GM12878 (cell line): ENCODE data around the gene MRPL55. TPM values are rescaled to one million over a fixed set of nuclear protein-coding genes. Genes with fewer than 3 reads are reported as not detected.

Experiments
- ATAC-seq: fragments of 200-7000 bp; cut with Tn5 transposase; 3 replicates; pipeline ENCODE4 v1.9.1; 2020; ENCODE audit warnings: mild to moderate bottlenecking, moderate library complexity
- BruUV-seq: library from RNA; stranded (reverse); fragments of 400-500 nt; replicated peaks from 2 replicates; lab custom pipeline; 2021; lab: Mats Ljungman, UMichigan
- CTCF ChIA-PET: fragments of 300-600 bp; sonication (Branson Sonifier 250); formaldehyde crosslinking; extraction: SDS; loops from one replicate; lab custom pipeline; 2021; ENCODE audit warnings: inconsistent platforms; lab: Yijun Ruan, JAX
- POLR2A ChIA-PET: fragments of 350-600 bp; formaldehyde crosslinking; extraction: SDS; loops from one replicate; lab custom pipeline; 2021; ENCODE audit warnings: inconsistent platforms; lab: Charles Lee
- RAD21 ChIA-PET: fragments of 300-600 bp; sonication (Branson Sonifier 250); formaldehyde crosslinking; loops from one replicate; lab custom pipeline; 2023; ENCODE audit warnings: antibody characterized with exemption; ENCODE audit not compliant: unreplicated experiment; lab: Charles Lee
- SMC1A ChIA-PET: fragments of 300-600 bp; sonication (Branson Sonifier 250); formaldehyde crosslinking; loops from one replicate; lab custom pipeline; 2023; ENCODE audit not compliant: unreplicated experiment, uncharacterized antibody; lab: Charles Lee
- DNase-seq: peaks from one replicate; pipeline ENCODE4 v3.0.0-alpha.2; 2011; ENCODE audit warnings: low read depth, low spot score
- FAIRE-seq: peaks from 3 replicates; lab custom pipeline; 2011; peaks lifted over from hg19 to GRCh38; lab: Jason Lieb, UNC
- H2AFZ ChIP-seq: 2 replicates; pipeline ENCODE4 v1.6.0; 2011; ENCODE audit warnings: low read depth, low read length, control low read depth; ENCODE audit not compliant: control insufficient read depth
- H3K27ac ChIP-seq: 2 replicates; pipeline ENCODE4 v1.5.1; 2011; ENCODE audit warnings: control low read depth; ENCODE audit not compliant: control insufficient read depth, insufficient read depth
- H3K27me3 ChIP-seq, 2 experiments: replicated peaks in 1 of 2; 2 replicates each; pipeline versions ENCODE4 v1.6.0 to v1.6.1; 2011; ENCODE audit warnings: low read length in 1 of 2; ENCODE audit not compliant: control insufficient read depth in 2 of 2, insufficient read depth in 2 of 2
- H3K36me3 ChIP-seq, 2 experiments: 2 replicates each; pipeline ENCODE4 v1.5.1; 2011; ENCODE audit warnings: low read length in 1 of 2; ENCODE audit not compliant: control insufficient read depth in 2 of 2, insufficient read depth in 2 of 2
- H3K4me1 ChIP-seq: 2 replicates; pipeline ENCODE4 v1.6.1; 2011; ENCODE audit warnings: mild to moderate bottlenecking, low read length, moderate library complexity, mixed read lengths; ENCODE audit not compliant: control insufficient read depth, insufficient read depth
- H3K4me2 ChIP-seq: 2 replicates; pipeline ENCODE4 v1.6.0; 2011; ENCODE audit warnings: control low read depth; ENCODE audit not compliant: control insufficient read depth, insufficient read depth
- H3K4me3 ChIP-seq: fragments of 200-600 bp; sonication (generic); 2 replicates; pipeline ENCODE4 v1.5.1; 2016
- H3K79me2 ChIP-seq: 2 replicates; pipeline ENCODE4 v1.6.0; 2011; ENCODE audit warnings: low read length; ENCODE audit not compliant: control insufficient read depth, insufficient read depth
- H3K9ac ChIP-seq: 2 replicates; pipeline ENCODE4 v1.8.0; 2011; ENCODE audit warnings: low read length, control low read depth, mixed read lengths; ENCODE audit not compliant: control insufficient read depth, insufficient read depth
- H3K9me3 ChIP-seq: replicated peaks from 3 replicates; pipeline ENCODE4 v1.5.1; 2011; ENCODE audit warnings: mild to moderate bottlenecking, low read length; ENCODE audit not compliant: control insufficient read depth, insufficient read depth
- H4K20me1 ChIP-seq: 2 replicates; pipeline ENCODE4 v1.6.0; 2011; ENCODE audit not compliant: control insufficient read depth, insufficient read depth
- ESRRA ChIP-seq: IDR thresholded peaks from 2 replicates; pipeline ENCODE4 v1.6.1; 2012; ENCODE audit warnings: mild to moderate bottlenecking, low read length, improper control_type of control experiment
- SIN3A ChIP-seq: IDR thresholded peaks from 2 replicates; pipeline ENCODE4 v1.6.1; 2012; ENCODE audit warnings: low read depth, low read length, improper control_type of control experiment
- WGBS: methylation state at CpG from one replicate; pipeline ENCODE4 v1.1.6; 2016; ENCODE audit warnings: low lambda C conversion rate; ENCODE audit not compliant: insufficient replicate concordance, insufficient coverage; ENCODE audit errors: missing lambda C conversion rate; 5-methylcytosine and 5-hydroxymethylcytosine counted together
- in situ Hi-C: fragments of 300-500 bp; cut with MboI; formaldehyde crosslinking; loops from 9 replicates; pipeline ENCODE4 v1.14.3; 2018; ENCODE audit warnings: mixed read lengths
- intact Hi-C: fragments of 100-400 bp; cut with micrococcal nuclease; formaldehyde crosslinking; loops from one replicate; pipeline ENCODE4 v1.14.2; 2022; ENCODE audit not compliant: unreplicated experiment
- polyA plus RNA-seq, 11 experiments: library from polyadenylated mRNA; depleted of rRNA in 4 of 11; unstranded in 6 of 11; stranded (reverse) in 5 of 11; fragments of >200 nt; fragmentation: Nextera tagmentation in 4 of 11; fragmentation: Illumina TruSeq in 1 of 11; extraction: Ambion mirVana in 4 of 11; extraction: Trizol in 1 of 11; gene quantifications; 1 replicate in 1 of 11; 2 replicates in 10 of 11; pipeline versions ENCODE4 v1.2.1 to v1.2.3, GENCODE V29; 2011 to 2016; ENCODE audit warnings: inconsistent platforms in 2 of 11, missing spikeins in 2 of 11, low read depth in 1 of 11
- total RNA-seq, 4 experiments: library from RNA; depleted of rRNA in 3 of 4; stranded (reverse); fragments of >200 nt in 3 of 4; fragmentation: Illumina TruSeq in 1 of 4; extraction: Trizol in 1 of 4; gene quantifications; 2 replicates each; pipeline versions ENCODE4 v1.2.1 to v1.2.3, GENCODE V29; 2013 to 2021
- TF ChIP-seq, protein P1 (sequence below): IDR thresholded peaks from 2 replicates; pipeline ENCODE4 v1.6.1; 2011; ENCODE audit warnings: borderline replicate concordance, low read depth, mild to moderate bottlenecking, moderate library complexity, low read length; ENCODE audit not compliant: insufficient read depth, poor library complexity, severe bottlenecking

Gene MRPL55
- total and polyA plus RNA-seq, 10 of the 15 experiments (the other 5 are each of a cell fraction or from before 2014, with no cell fraction given): 15.1 to 143 (median 55.8) TPM

DNA sequence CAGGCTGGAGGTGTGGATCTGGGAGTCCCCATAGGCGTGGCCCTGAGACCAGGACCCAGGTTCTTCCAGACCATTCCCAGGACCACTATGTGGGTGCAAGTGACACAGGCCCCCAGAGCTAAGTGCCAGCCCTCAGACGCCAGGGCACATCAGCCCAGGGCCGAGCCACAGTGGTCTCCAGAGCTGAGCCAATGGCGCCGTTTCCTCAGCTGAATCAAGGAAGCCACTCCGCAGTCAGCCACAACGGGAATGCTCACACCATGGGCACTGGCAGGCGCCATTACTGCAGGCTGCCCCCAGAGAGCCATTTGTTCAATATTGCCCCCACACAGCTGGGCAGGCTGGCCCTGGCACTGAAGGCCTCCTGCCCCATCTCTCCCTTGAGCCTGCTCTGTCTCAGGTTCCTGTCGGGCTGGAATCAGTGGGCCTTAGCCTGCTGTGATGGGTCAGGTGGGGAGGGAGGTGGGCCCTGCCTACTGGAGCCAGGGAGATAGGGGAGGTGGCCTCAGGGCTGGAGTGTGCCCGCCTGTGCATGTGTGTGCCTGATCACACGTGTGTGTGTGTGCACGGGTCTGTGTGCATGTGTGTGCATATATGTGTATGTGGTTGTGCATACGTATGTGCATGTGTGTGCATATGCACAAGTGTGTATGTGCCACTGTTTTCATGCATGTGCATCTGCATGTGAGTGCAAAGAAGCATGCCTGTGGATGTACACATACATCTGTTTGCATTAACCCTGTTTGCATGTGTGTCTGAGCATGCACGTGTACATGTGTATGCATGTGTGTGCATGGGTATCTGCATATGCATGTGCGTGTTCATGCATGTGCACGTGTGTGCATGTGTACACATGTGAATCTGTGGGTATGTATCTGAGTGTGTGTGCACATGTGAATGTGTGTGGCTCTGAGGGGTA, 46.8 kb upstream of the MRPL55 start:
- ChIA-PET CTCF (no interaction called here), SMC1A (no interaction called here), RAD21 (no interaction called here), POLR2A (no interaction called here)
- H3K79me2 ChIP-seq: no peaks in the 10 kb centered on the region
- no TSS peak for BruUV-seq
- no peaks in the 10 kb centered on the region for H3K9me3 ChIP-seq
- no peaks in the 10 kb centered on the region for H3K4me1 ChIP-seq
- no peak for DNase-seq
- H3K36me3 ChIP-seq: no peaks in the 10 kb centered on the region
- ATAC-seq: no peak
- no peak overlapping the region for H3K4me3 ChIP-seq
- no peaks in the 10 kb centered on the region for H3K27me3 ChIP-seq
- no peak overlapping the region for H3K9ac ChIP-seq
- no peak overlapping the region for H3K27ac ChIP-seq
- no peak overlapping the region for H3K4me2 ChIP-seq
- FAIRE-seq: no peak
- in situ Hi-C loops (no loop called here), intact Hi-C loops (no loop called here)
- TF ChIP-seq, protein P1, sequence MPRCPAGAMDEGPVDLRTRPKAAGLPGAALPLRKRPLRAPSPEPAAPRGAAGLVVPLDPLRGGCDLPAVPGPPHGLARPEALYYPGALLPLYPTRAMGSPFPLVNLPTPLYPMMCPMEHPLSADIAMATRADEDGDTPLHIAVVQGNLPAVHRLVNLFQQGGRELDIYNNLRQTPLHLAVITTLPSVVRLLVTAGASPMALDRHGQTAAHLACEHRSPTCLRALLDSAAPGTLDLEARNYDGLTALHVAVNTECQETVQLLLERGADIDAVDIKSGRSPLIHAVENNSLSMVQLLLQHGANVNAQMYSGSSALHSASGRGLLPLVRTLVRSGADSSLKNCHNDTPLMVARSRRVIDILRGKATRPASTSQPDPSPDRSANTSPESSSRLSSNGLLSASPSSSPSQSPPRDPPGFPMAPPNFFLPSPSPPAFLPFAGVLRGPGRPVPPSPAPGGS: peak; percentile 21
- TF ChIP-seq SIN3A (no peak), ESRRA (no peak)
- 64% methylated on average over 16 of the region's 16 CpGs for WGBS
- no peak overlapping the region for H2AFZ ChIP-seq
- H4K20me1 ChIP-seq: no peaks in the 10 kb centered on the region; the same call in 1 of the 2 replicates
